IMR-90 (cell line): ENCODE measurements around the gene PLXDC2. TPM values are rescaled to one million over a fixed set of nuclear protein-coding genes. Genes with fewer than 3 reads are reported as not detected.

Source experiments
- ATAC-seq: fragments of 200-7000 bp; cut with Tn5 transposase; 2 replicates; pipeline ENCODE4 v1.9.1; 2020; ENCODE audit warnings: low read depth, mild to moderate bottlenecking, moderate library complexity
- BruUV-seq: library from RNA; stranded (reverse); fragments of 400-500 nt; replicated peaks from 2 replicates; lab custom pipeline; 2021; lab: Mats Ljungman, UMichigan
- CTCF ChIA-PET: fragments of 300-600 bp; formaldehyde crosslinking; extraction: SDS; loops from one replicate; lab custom pipeline; 2021; ENCODE audit warnings: antibody characterized with exemption; lab: Yijun Ruan, JAX
- POLR2A ChIA-PET: fragments of 300-600 bp; sonication (Branson Sonifier 250); formaldehyde crosslinking; loops from one replicate; lab custom pipeline; 2022; ENCODE audit warnings: antibody characterized with exemption; ENCODE audit not compliant: unreplicated experiment; lab: Charles Lee
- DNase-seq: peaks from one replicate; pipeline ENCODE4 v3.0.0; 2013
- H2AFZ ChIP-seq: replicated peaks from 2 replicates; pipeline ENCODE3; 2013; ENCODE audit warnings: low read length, mild to moderate bottlenecking; ENCODE audit not compliant: poor library complexity
- H2AK5ac ChIP-seq: 2 replicates; pipeline ENCODE4 v1.6.1; 2013; ENCODE audit warnings: low read depth, low read length, inconsistent platforms
- H2AK9ac ChIP-seq: replicated peaks from 2 replicates; pipeline ENCODE3; 2013; ENCODE audit warnings: mild to moderate bottlenecking, low read depth, low read length, moderate library complexity; ENCODE audit not compliant: poor library complexity
- H2BK120ac ChIP-seq: 2 replicates; pipeline ENCODE4 v1.6.1; 2013; ENCODE audit warnings: low read depth, low read length, inconsistent platforms
- H2BK15ac ChIP-seq: 3 replicates; pipeline ENCODE4 v1.6.1; 2013; ENCODE audit warnings: low read depth, low read length, inconsistent platforms
- H2BK20ac ChIP-seq: 2 replicates; pipeline ENCODE4 v1.6.1; 2013; ENCODE audit warnings: low read depth, mild to moderate bottlenecking, inconsistent platforms, low read length, moderate library complexity
- H2BK5ac ChIP-seq: 2 replicates; pipeline ENCODE4 v1.6.1; 2013; ENCODE audit warnings: mild to moderate bottlenecking, low read depth, low read length, inconsistent platforms; ENCODE audit not compliant: poor library complexity, severe bottlenecking
- H3K14ac ChIP-seq: replicated peaks from 2 replicates; pipeline ENCODE4 v1.6.1; 2013; ENCODE audit warnings: low read depth, low read length, inconsistent platforms
- H3K18ac ChIP-seq: 2 replicates; pipeline ENCODE4 v1.6.1; 2013; ENCODE audit warnings: low read depth, low read length, control low read depth
- H3K23ac ChIP-seq: 2 replicates; pipeline ENCODE4 v1.6.1; 2013; ENCODE audit warnings: low read depth, low read length, inconsistent platforms
- H3K27ac ChIP-seq: 2 replicates; pipeline ENCODE4 v1.5.1; 2013; ENCODE audit warnings: mild to moderate bottlenecking, control low read depth, low read length; ENCODE audit not compliant: insufficient read depth
- H3K27me3 ChIP-seq: 2 replicates; pipeline ENCODE4 v1.6.1; 2013; ENCODE audit warnings: low read length; ENCODE audit not compliant: control insufficient read depth, insufficient read depth
- H3K36me3 ChIP-seq: 2 replicates; pipeline ENCODE4 v1.6.1; 2013; ENCODE audit warnings: low read length, mixed read lengths; ENCODE audit not compliant: control insufficient read depth, insufficient read depth
- H3K4ac ChIP-seq: 2 replicates; pipeline ENCODE4 v1.6.1; 2013; ENCODE audit warnings: low read depth, low read length, inconsistent platforms
- H3K4me1 ChIP-seq: 2 replicates; pipeline ENCODE4 v1.6.1; 2013; ENCODE audit warnings: low read length, mixed read lengths; ENCODE audit not compliant: control insufficient read depth, insufficient read depth
- H3K4me2 ChIP-seq: 2 replicates; pipeline ENCODE4 v1.6.1; 2013; ENCODE audit warnings: low read depth, mild to moderate bottlenecking, control low read depth, low read length, moderate library complexity
- H3K4me3 ChIP-seq: 2 replicates; pipeline ENCODE4 v1.5.1; 2013; ENCODE audit warnings: low read depth, mild to moderate bottlenecking, control low read depth, low read length, moderate library complexity; ENCODE audit not compliant: insufficient read depth
- H3K56ac ChIP-seq: 2 replicates; pipeline ENCODE4 v1.6.1; 2013; ENCODE audit warnings: low read length, inconsistent platforms; ENCODE audit not compliant: insufficient read depth; ENCODE audit errors: extremely low read depth
- H3K79me1 ChIP-seq, 2 experiments: 2 replicates each; pipeline ENCODE4 v1.6.1; 2013; ENCODE audit warnings: low read length in 2 of 2, inconsistent platforms in 1 of 2, low read depth in 1 of 2
- H3K9ac ChIP-seq: 2 replicates; pipeline ENCODE4 v1.6.1; 2013; ENCODE audit warnings: low read depth, low read length, control low read depth
- H3K9me1 ChIP-seq: 2 replicates; pipeline ENCODE4 v1.6.1; 2013; ENCODE audit warnings: low read length, inconsistent platforms; ENCODE audit not compliant: insufficient read depth
- H3K9me3 ChIP-seq: 2 replicates; pipeline ENCODE4 v1.6.1; 2013; ENCODE audit warnings: low read length; ENCODE audit not compliant: control insufficient read depth, insufficient read depth
- H4K20me1 ChIP-seq: 2 replicates; pipeline ENCODE4 v1.6.1; 2013; ENCODE audit warnings: low read length, inconsistent platforms; ENCODE audit not compliant: insufficient read depth
- H4K5ac ChIP-seq: 2 replicates; pipeline ENCODE4 v1.6.1; 2013; ENCODE audit warnings: mild to moderate bottlenecking, low read depth, low read length, control low read depth
- H4K8ac ChIP-seq, 2 experiments: 2 replicates each; pipeline ENCODE4 v1.6.1; 2013; ENCODE audit warnings: low read depth in 2 of 2, low read length in 2 of 2, control low read depth in 1 of 2, inconsistent platforms in 1 of 2
- H4K91ac ChIP-seq: 2 replicates; pipeline ENCODE4 v1.6.1; 2013; ENCODE audit warnings: low read depth, low read length, inconsistent platforms; ENCODE audit not compliant: insufficient read depth
- CHD1 ChIP-seq: IDR thresholded peaks from 2 replicates; pipeline ENCODE4 v1.6.1; 2012; ENCODE audit warnings: low read depth, low read length, improper control_type of control experiment
- MAZ ChIP-seq: IDR thresholded peaks from 2 replicates; pipeline ENCODE4 v1.6.1; 2012; ENCODE audit warnings: low read depth, mild to moderate bottlenecking, low read length, improper control_type of control experiment, moderate library complexity, borderline replicate concordance
- RCOR1 ChIP-seq: IDR thresholded peaks from 2 replicates; pipeline ENCODE4 v1.6.1; 2012; ENCODE audit warnings: mild to moderate bottlenecking, low read length, improper control_type of control experiment; ENCODE audit not compliant: insufficient replicate concordance
- WGBS, 2 experiments: methylation state at CpG; one replicate each; pipeline versions ENCODE4 v1.1.5 to v1.1.7; 2013; ENCODE audit warnings: missing lambda C conversion rate in 2 of 2; ENCODE audit not compliant: insufficient read length in 1 of 2; ENCODE audit errors: extremely low coverage in 2 of 2; 5-methylcytosine and 5-hydroxymethylcytosine counted together
- dilution Hi-C: fragments of 300-500 bp; cut with HindIII; formaldehyde crosslinking; loops from one replicate; pipeline ENCODE4 v1.14.3; 2018; ENCODE audit warnings: low sequenced_read_pairs; ENCODE audit not compliant: unreplicated experiment
- in situ Hi-C: fragments of 300-500 bp; cut with MboI; formaldehyde crosslinking; loops from 3 replicates; pipeline ENCODE4 v1.14.3; 2019; ENCODE audit warnings: low sequenced_read_pairs, inconsistent platforms, mixed read lengths
- intact Hi-C: fragments of 100-400 bp; cut with micrococcal nuclease; formaldehyde crosslinking; loops from 2 replicates; pipeline ENCODE4 v1.10.0; 2022
- polyA plus RNA-seq, 3 experiments: library from polyadenylated mRNA; depleted of rRNA; stranded (reverse); fragments of >200 nt; gene quantifications; 2 replicates each; pipeline ENCODE4 v1.2.3, GENCODE V29; 2012; ENCODE audit warnings: low replicate concordance in 1 of 3
- total RNA-seq: library from RNA; depleted of rRNA; stranded (reverse); fragments of >200 nt; gene quantifications from 2 replicates; pipeline ENCODE4 v1.2.3, GENCODE V29; 2012

PLXDC2 gene
- total and polyA plus RNA-seq, 2 of the 4 experiments (the other 2 are of a cell fraction): 3.2 to 6.1 TPM

- no peak for TF ChIP-seq RCOR1
Measured at GRCh38 chr10:19815036-19815730, 1.0 kb upstream of the PLXDC2 start (continued).

GRCh38 chr10:19815731-19816410 is 361 bp upstream of the PLXDC2 start:
- no peak overlapping the region for H4K91ac ChIP-seq
- H3K23ac ChIP-seq: peak overlapping the region; percentile 35; the same call in 1 of the 2 replicates
- H3K9me1 ChIP-seq: no peaks in the 10 kb centered on the region
- intact Hi-C loops (loop anchor here (2.0 to 10.0 kb wide), 10 partner anchors 39 to 1127 kb away; no protein-coding TSS in a partner anchor), dilution Hi-C loops (no loop called here), in situ Hi-C loops (no loop called here)
- H3K27ac ChIP-seq: peak overlapping the region; percentile 80
- H3K4me2 ChIP-seq: peak overlapping the region; percentile 62
- H2AK9ac ChIP-seq: peak overlapping the region; percentile 23
- peak overlapping the region; percentile 92 for H2AFZ ChIP-seq
- no peaks in the 10 kb centered on the region; the same call in 1 of the 2 replicates for H4K20me1 ChIP-seq
- no peak overlapping the region for H2BK15ac ChIP-seq
- ChIA-PET POLR2A (no interaction called here), CTCF (no interaction called here)
- H4K8ac ChIP-seq: peak overlapping the region in 1 of 2 experiments; percentile 32; a peak in 1 of 4 replicates
- H3K18ac ChIP-seq: peak overlapping the region; percentile 31; the same call in 1 of the 2 replicates
- H2BK20ac ChIP-seq: no peak overlapping the region; the same call in 1 of the 2 replicates
- H2BK5ac ChIP-seq: peak overlapping the region; percentile 59
- no peak overlapping the region for H2AK5ac ChIP-seq
- peak overlapping the region; percentile 40; the same call in 1 of the 2 replicates for H3K4ac ChIP-seq
- peak overlapping the region; percentile 61 for H3K4me3 ChIP-seq
- no peaks in the 10 kb centered on the region for H3K9me3 ChIP-seq
- peaks cover 0 to 4% of the 10 kb centered on the region in 2 experiments; a peak in 1 of 4 replicates for H3K79me1 ChIP-seq
- no peak overlapping the region for H3K56ac ChIP-seq
- DNase-seq: peak; percentile 56
- H3K27me3 ChIP-seq: peaks cover 3% of the 10 kb centered on the region; the same call in 1 of the 2 replicates
- peak overlapping the region; percentile 58 for H3K9ac ChIP-seq
- peak overlapping the region; percentile 17; the same call in 1 of the 2 replicates for H4K5ac ChIP-seq
- H3K36me3 ChIP-seq: no peaks in the 10 kb centered on the region
- no peak overlapping the region for H3K14ac ChIP-seq
- TF ChIP-seq CHD1 (no peak), MAZ (peak; percentile 34; the same call in 1 of the 2 replicates)
- peak; percentile 65 for ATAC-seq
- BruUV-seq: no TSS peak
- 2% methylated on average over 11 of the region's 57 CpGs; no CpG with 5 or more reads in 1 of the 2 experiments for WGBS, 2 experiments
- H3K4me1 ChIP-seq: no peaks in the 10 kb centered on the region
- peak overlapping the region; percentile 23; the same call in 1 of the 2 replicates for H2BK120ac ChIP-seq
